Measurements from ENCODE around the gene PRRC2B.
"Not testable (repeated sequence)": the region's sequence is repeated elsewhere in the genome, so short reads cannot be mapped to it uniquely, and the experiment has no call there.

PRRC2B gene

DNA sequence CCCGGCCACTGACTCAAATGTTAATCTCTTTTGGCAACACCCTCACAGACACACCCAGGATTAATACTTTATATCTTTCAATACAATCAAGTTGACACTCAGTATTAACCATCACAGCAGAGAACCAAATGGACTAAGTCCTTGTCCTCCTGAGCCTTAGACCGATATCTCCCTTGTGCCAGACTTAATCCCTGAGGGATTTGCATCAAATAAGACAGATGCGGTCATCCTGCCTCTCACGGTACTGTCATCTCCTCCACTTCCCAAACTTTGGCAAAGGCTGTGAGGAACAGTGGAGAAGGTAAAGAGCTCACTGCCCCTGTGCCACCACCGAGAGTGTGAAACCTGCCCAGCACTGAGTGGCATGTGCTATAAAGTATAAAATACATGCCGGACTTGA is 6.5 kb upstream of the PRRC2B start:
- no peak for DNase-seq

DNA sequence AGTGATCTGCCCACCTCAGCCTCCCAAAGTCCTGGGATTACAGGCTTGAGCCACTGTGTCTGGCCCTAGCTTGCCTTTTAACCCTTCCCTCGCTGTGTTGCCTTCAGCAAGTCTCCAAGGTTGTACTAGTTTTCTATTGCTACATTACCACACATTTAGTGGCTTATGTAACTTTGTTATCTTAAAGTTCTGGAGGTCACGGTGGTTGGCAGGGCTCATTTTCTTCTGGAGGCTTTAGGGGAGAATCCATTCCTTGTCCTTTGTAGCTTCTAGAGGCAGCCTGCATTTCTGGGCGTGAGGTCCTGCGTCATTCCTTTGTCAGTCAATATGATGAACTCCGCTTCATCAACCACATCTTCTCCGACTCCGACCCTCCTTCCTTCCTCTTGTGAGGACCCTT is 2.9 kb upstream of the PRRC2B start:
- no peak for DNase-seq

DNA sequence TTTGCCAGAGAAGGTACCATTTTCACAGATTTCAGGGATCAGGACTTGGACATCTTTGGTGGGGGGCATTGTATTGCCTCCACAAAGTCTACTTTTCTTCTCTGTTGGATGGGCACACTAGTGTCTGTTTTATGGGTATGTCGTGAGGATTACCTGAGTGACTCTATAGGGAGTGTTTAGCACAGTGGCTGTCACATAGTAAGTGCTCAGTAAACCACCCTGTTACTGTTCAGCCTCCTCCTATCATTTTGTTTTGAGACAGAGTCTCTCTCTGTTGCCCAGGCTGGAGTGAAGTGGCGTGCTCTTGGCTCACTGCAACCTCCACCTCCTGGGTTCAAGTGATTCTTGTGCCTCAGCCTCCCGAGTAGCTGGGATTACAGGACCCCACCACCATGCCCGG is 2.4 kb upstream of the PRRC2B start:
- no peak for DNase-seq

GRCh38 chr9:131394464-131395156 is 724 bp downstream of the PRRC2B start:
- DNase-seq: no peak

- DNase-seq: no peak
These were observed 1.5 kb downstream of the PRRC2B start for GRCh38 chr9:131395157-131396098.

DNA sequence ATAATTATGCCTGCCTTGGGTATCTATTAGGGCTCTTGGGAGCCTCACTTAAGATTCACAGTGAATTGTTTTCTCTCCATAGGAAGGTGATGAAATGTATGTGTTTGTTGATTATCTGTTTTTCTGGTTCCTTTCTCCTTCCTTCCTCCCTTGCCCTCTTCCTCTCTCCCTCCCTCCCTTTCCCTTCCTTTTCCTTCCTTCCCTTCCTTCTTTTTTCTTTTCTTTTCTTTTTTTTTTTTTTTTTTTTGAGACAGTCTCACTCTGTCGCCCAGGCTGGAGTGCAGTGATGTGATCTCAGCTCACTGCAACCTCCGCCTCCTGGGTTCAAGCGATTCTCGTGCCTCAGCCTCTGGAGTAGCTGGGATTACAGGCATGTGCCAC is 2.2 kb downstream of the PRRC2B start:
- DNase-seq: not testable (repeated sequence)

- DNase-seq: no peak
These were observed 2.7 kb downstream of the PRRC2B start for GRCh38 chr9:131396626-131397025.

GRCh38 chr9:131397100-131397790 is 3.4 kb downstream of the PRRC2B start:
- no peak for DNase-seq

- DNase-seq: no peak
These were observed 4.3 kb downstream of the PRRC2B start for GRCh38 chr9:131398204-131398603.

DNA sequence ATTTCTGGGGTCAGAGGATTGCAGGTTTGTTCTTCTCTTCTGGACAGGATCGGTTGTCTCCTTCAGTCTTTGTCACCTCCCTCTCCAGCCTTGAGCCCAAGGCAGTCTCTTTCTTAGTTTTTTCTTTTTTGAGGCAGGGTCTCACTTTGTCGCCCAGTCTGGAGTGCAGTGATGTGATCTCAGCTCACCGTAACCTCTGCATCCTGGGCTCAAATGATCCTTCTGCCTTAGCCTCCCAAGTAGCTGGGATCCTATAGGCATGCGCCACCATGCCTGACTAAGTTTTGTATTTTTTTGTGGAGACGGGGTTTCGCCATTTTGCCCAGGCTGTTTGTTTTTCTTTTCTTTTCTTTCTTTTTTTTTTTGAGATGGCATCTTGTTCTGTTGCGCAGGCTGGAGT is 6.1 kb downstream of the PRRC2B start:
- no peak for DNase-seq

- no peak for DNase-seq
These were observed 6.7 kb downstream of the PRRC2B start for GRCh38 chr9:131400627-131401026.

DNA sequence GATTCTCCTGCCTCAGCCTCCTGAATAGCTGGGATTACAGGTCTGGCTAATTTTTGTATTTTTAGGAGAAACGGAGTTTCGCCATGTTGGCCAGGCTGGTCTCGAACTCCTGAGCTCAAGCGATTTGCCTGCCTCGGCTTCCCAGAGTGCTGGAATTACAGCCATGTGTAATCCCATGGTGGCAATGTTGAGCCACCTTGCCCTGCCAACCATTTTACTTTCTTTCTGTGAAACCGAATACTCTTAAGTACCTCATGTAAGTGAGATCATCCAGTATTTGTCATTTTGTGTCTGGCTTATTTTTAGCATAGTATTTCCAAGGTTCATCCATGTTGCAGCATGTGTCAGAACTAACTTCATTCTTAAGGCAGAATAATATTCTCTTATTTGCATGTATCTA is 8.2 kb downstream of the PRRC2B start:
- DNase-seq: peak; percentile 56

GRCh38 chr9:131402738-131403492 is 9.0 kb downstream of the PRRC2B start:
- peak; percentile 86 for DNase-seq

GRCh38 chr9:131403493-131403773 is 9.5 kb downstream of the PRRC2B start:
- DNase-seq: no peak

- peak; percentile 80 for DNase-seq
These were observed 10.7 kb downstream of the PRRC2B start for GRCh38 chr9:131404581-131404980.

- no peak for DNase-seq
These were observed 11.1 kb downstream of the PRRC2B start for GRCh38 chr9:131404987-131405386.

- DNase-seq: peak; percentile 88
These were observed 11.5 kb downstream of the PRRC2B start for GRCh38 chr9:131405428-131405827.

DNA sequence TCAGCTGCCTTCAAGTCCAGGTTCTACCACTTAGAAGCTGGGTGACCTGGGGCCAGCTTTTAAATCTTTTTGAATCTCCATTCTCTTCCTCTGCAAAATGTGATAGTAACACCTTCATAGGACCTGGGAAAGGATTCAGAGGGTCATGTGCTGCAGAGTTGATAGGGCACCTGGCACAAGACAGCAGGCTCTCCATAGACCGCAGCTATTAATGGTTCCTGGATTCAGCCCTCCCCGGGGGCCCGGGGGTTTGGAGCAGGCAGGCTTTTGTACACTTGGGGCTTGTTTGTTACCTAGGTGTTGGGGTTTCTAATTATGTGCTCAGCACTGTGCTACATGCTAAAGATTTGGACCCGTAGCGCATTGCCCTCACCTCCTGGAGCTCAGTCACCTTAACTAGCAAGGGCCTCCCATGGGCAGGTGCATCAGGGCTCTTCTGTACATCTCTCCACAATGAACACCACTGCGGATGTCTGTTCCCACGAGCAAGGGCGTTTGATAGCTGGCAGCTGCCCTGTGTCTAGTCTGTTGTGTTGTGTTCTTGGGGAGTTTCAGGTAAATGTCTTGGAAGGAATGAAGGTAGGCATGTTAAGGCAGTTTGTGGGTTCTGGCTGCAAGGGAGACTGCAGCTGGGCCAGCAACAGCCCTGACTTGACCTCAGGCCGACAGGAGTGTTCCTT is 12.1 kb downstream of the PRRC2B start:
- no peak for DNase-seq

- DNase-seq: no peak
These were observed 12.9 kb downstream of the PRRC2B start for GRCh38 chr9:131406563-131407436.

GRCh38 chr9:131407717-131408195 is 13.9 kb downstream of the PRRC2B start:
- no peak for DNase-seq

- no peak for DNase-seq
These were observed 15.6 kb downstream of the PRRC2B start for GRCh38 chr9:131409458-131409992.

Measured in fibroblast of skin of scalp (primary cell).